Activated CD8-positive, alpha-beta memory T cell treated with anti-CD3 and anti-CD28 coated beads, Interleukin-2, amount 50 U/mL, for 24 hours (primary cell): ENCODE results near the gene STAMBPL1.
"Not testable (repeated sequence)": the region's sequence is repeated elsewhere in the genome, so short reads cannot be mapped to it uniquely, and the experiment has no call there.

ENCODE experiments used
- DNase-seq: peaks from one replicate; pipeline ENCODE4 v3.0.0-alpha.2; 2020; ENCODE audit errors: extremely low read depth

STAMBPL1 gene

GRCh38 chr10:88879534-88880281, at the start of gene STAMBPL1:
STAMBPL1 (plus strand) TSS chr10:88880245; CDS start chr10:88901709, 21,464 bp downstream.
- peak; percentile 36 for DNase-seq

GRCh38 chr10:88830643-88831268, 49.3 kb upstream of the STAMBPL1 start:
- no peak for DNase-seq

GRCh38 chr10:88831709-88832108, 48.3 kb upstream of the STAMBPL1 start:
- no peak for DNase-seq

GRCh38 chr10:88832376-88832775, 47.7 kb upstream of the STAMBPL1 start:
- DNase-seq: no peak

GRCh38 chr10:88833156-88833555, 46.9 kb upstream of the STAMBPL1 start:
- DNase-seq: no peak

- DNase-seq: no peak
These were observed 46.3 kb upstream of the STAMBPL1 start for GRCh38 chr10:88833723-88834122.

- DNase-seq: peak; percentile 65
These were observed 44.7 kb upstream of the STAMBPL1 start for GRCh38 chr10:88835096-88835909.

GRCh38 chr10:88835910-88836221, 44.2 kb upstream of the STAMBPL1 start:
- no peak for DNase-seq

- DNase-seq: not testable (repeated sequence)
These were observed 42.4 kb upstream of the STAMBPL1 start for GRCh38 chr10:88837632-88838031.

GRCh38 chr10:88838766-88839350, 41.2 kb upstream of the STAMBPL1 start:
- no peak for DNase-seq

GRCh38 chr10:88840104-88840503, 39.9 kb upstream of the STAMBPL1 start:
- DNase-seq: no peak

GRCh38 chr10:88840881-88841280, 39.2 kb upstream of the STAMBPL1 start:
- no peak for DNase-seq

GRCh38 chr10:88841316-88842111, 38.5 kb upstream of the STAMBPL1 start:
- no peak for DNase-seq

GRCh38 chr10:88843171-88843570, 36.9 kb upstream of the STAMBPL1 start:
- DNase-seq: no peak

GRCh38 chr10:88848499-88848898, 31.5 kb upstream of the STAMBPL1 start:
- DNase-seq: no peak

- DNase-seq: no peak
These were observed 30.8 kb upstream of the STAMBPL1 start for GRCh38 chr10:88849234-88849633.

GRCh38 chr10:88850712-88851111, 29.3 kb upstream of the STAMBPL1 start:
- no peak for DNase-seq

GRCh38 chr10:88851706-88852105, 28.3 kb upstream of the STAMBPL1 start, which contains the start of gene ANKRD22:
ANKRD22 (minus strand) TSS chr10:88851844; CDS start chr10:88851607, 237 bp downstream.
- no peak for DNase-seq

GRCh38 chr10:88852327-88852726, 27.7 kb upstream of the STAMBPL1 start:
- no peak for DNase-seq

GRCh38 chr10:88853155-88853881, 26.7 kb upstream of the STAMBPL1 start:
- DNase-seq: no peak

- no peak for DNase-seq
These were observed 25.4 kb upstream of the STAMBPL1 start for GRCh38 chr10:88854684-88855083.
